Trophoblast cell (in vitro differentiated cells and primary cell): ENCODE measurements around the gene GYPC.
"Not testable (repeated sequence)": the region's sequence is repeated elsewhere in the genome, so short reads cannot be mapped to it uniquely, and the experiment has no call there.

Experiments
- DNase-seq, 2 donors: peaks; one replicate each; pipeline ENCODE4 v3.0.0-alpha.2; 2016
- H2AFZ ChIP-seq: 2 replicates; pipeline ENCODE4 v1.6.1; 2013; ENCODE audit warnings: low read length, moderate library complexity, mild to moderate bottlenecking; ENCODE audit not compliant: insufficient read depth, poor library complexity
- H2AK5ac ChIP-seq: 2 replicates; pipeline ENCODE4 v1.6.1; 2013; ENCODE audit warnings: mild to moderate bottlenecking, low read length
- H2BK120ac ChIP-seq: 2 replicates; pipeline ENCODE4 v1.6.1; 2013; ENCODE audit warnings: low read length, mild to moderate bottlenecking, moderate library complexity; ENCODE audit not compliant: insufficient read depth, poor library complexity
- H2BK12ac ChIP-seq: 2 replicates; pipeline ENCODE4 v1.6.1; 2013; ENCODE audit warnings: mild to moderate bottlenecking, low read length, moderate library complexity
- H2BK5ac ChIP-seq: 2 replicates; pipeline ENCODE4 v1.6.1; 2013; ENCODE audit warnings: low read length, low read depth, moderate library complexity, mild to moderate bottlenecking; ENCODE audit not compliant: poor library complexity
- H3K14ac ChIP-seq: 2 replicates; pipeline ENCODE4 v1.6.1; 2013; ENCODE audit warnings: mild to moderate bottlenecking, low read length
- H3K18ac ChIP-seq: 2 replicates; pipeline ENCODE4 v1.6.1; 2013; ENCODE audit warnings: mild to moderate bottlenecking, low read length
- H3K23ac ChIP-seq: 2 replicates; pipeline ENCODE4 v1.6.1; 2013; ENCODE audit warnings: low read length
- H3K27ac ChIP-seq: 2 replicates; pipeline ENCODE4 v1.5.1; 2013; ENCODE audit warnings: low read depth, mild to moderate bottlenecking, inconsistent platforms, low read length, moderate library complexity
- H3K27me3 ChIP-seq: 2 replicates; pipeline ENCODE4 v1.6.1; 2013; ENCODE audit warnings: inconsistent platforms, mild to moderate bottlenecking, low read length, moderate library complexity; ENCODE audit not compliant: insufficient read depth
- H3K36me3 ChIP-seq, 2 experiments: 1 replicate in 1 of 2; 2 replicates in 1 of 2; pipeline ENCODE4 v1.6.1; 2013; ENCODE audit warnings: low read length in 2 of 2, mild to moderate bottlenecking in 2 of 2, moderate library complexity in 1 of 2; ENCODE audit not compliant: insufficient read depth in 2 of 2, control insufficient read depth in 1 of 2
- H3K4ac ChIP-seq: 2 replicates; pipeline ENCODE4 v1.6.1; 2013; ENCODE audit warnings: low read depth, mild to moderate bottlenecking, low read length, moderate library complexity
- H3K4me1 ChIP-seq, 2 experiments: 1 replicate in 1 of 2; 2 replicates in 1 of 2; pipeline ENCODE4 v1.6.1; 2013; ENCODE audit warnings: low read length in 2 of 2, mild to moderate bottlenecking in 2 of 2, moderate library complexity in 1 of 2; ENCODE audit not compliant: insufficient read depth in 2 of 2, control insufficient read depth in 1 of 2
- H3K4me2 ChIP-seq: 2 replicates; pipeline ENCODE4 v1.6.1; 2013; ENCODE audit warnings: inconsistent platforms, mild to moderate bottlenecking, low read length, moderate library complexity
- H3K4me3 ChIP-seq: 2 replicates; pipeline ENCODE4 v1.5.1; 2013; ENCODE audit warnings: mild to moderate bottlenecking, low read depth, low read length, inconsistent platforms
- H3K79me1 ChIP-seq: one replicate; pipeline ENCODE4 v1.6.1; 2013; ENCODE audit warnings: low read length
- H3K79me2 ChIP-seq: 2 replicates; pipeline ENCODE4 v1.6.1; 2013; ENCODE audit warnings: low read length, mild to moderate bottlenecking; ENCODE audit not compliant: control insufficient read depth, insufficient read depth, poor library complexity
- H3K9ac ChIP-seq: 2 replicates; pipeline ENCODE4 v1.6.1; 2013; ENCODE audit warnings: mild to moderate bottlenecking, low read length
- H3K9me3 ChIP-seq: 2 replicates; pipeline ENCODE4 v1.6.1; 2013; ENCODE audit warnings: low read depth, mild to moderate bottlenecking, control low read depth, inconsistent platforms, low read length; ENCODE audit not compliant: insufficient read depth
- H4K12ac ChIP-seq: 2 replicates; pipeline ENCODE4 v1.6.1; 2013; ENCODE audit warnings: low read depth, mild to moderate bottlenecking, low read length, moderate library complexity
- H4K8ac ChIP-seq: 2 replicates; pipeline ENCODE4 v1.6.1; 2013; ENCODE audit warnings: low read depth, mild to moderate bottlenecking, low read length, moderate library complexity
- H4K91ac ChIP-seq: one replicate; pipeline ENCODE4 v1.6.1; 2013; ENCODE audit warnings: low read depth, mild to moderate bottlenecking, low read length, moderate library complexity
- WGBS: extraction: QIAGEN DNeasy Blood & Tissue Kit; methylation state at CpG from one replicate; pipeline ENCODE4 v1.1.7; 2013; ENCODE audit warnings: missing lambda C conversion rate; ENCODE audit not compliant: insufficient read length, insufficient coverage; ENCODE audit errors: extremely low coverage; 5-methylcytosine and 5-hydroxymethylcytosine counted together

GYPC gene

DNA sequence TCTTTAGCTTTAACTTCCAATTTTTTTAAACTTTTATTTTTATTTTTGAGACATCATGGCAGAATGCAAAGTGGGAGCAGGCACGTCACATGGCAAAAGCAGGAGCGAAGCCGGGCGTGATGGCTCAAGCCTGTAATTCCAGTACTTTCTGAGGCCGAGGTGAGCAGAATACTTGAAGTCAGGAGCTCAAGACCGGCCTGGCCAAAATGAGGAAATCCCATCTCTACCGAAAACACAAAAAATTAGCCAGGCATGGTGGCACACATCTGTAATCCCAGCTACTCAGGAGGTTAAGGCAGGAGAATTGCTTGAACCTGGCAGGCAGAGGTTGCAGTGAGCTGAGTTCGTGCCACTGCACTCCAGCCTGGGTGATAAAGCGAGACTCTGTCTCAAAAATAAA, 14.7 kb upstream of the GYPC start:
- no CpG with 5 or more reads among the region's 9 CpGs for WGBS
- H3K9me3 ChIP-seq, H3K79me2 ChIP-seq: not testable (repeated sequence)

DNA sequence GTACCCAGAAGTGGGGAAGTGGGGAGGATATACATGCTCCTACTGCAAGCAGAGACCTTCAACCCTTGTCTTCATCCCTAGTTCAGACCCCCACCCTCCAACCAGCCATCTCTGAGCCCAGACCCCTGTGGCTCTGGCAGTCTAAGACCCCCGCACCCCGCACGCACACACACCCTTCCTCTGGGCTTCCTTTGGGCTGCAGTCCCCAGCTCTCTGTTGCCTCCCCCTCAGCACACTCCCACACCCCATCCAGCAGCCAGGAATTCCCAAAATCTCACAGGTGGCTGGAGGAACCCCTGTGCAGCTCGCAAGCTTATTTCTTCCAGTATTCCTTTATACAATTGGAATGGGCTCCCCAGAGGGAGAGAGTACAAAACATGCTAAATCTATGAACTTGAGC, 13.9 kb upstream of the GYPC start:
- Histone ChIP-seq H3K9ac (no peak overlapping the region), H2BK5ac (no peak overlapping the region), H3K79me2 (no peaks in the 10 kb centered on the region), H3K36me3 (no peaks in the 10 kb centered on the region), H4K8ac (no peak overlapping the region), H3K27me3 (no peaks in the 10 kb centered on the region), H3K4me3 (no peak overlapping the region), H2AFZ (no peak overlapping the region), H2BK120ac (no peak overlapping the region), H3K18ac (no peak overlapping the region), H3K4me1 (no peaks in the 10 kb centered on the region), H3K4me2 (no peak overlapping the region), H3K79me1 (no peaks in the 10 kb centered on the region), H2AK5ac (no peak overlapping the region), H3K23ac (no peak overlapping the region), H4K12ac (no peak overlapping the region), H3K27ac (no peak overlapping the region), H3K9me3 (no peaks in the 10 kb centered on the region), H2BK12ac (no peak overlapping the region), H3K14ac (no peak overlapping the region), H3K4ac (no peak overlapping the region), H4K91ac (no peak overlapping the region)
- no peak for DNase-seq
- WGBS, result no CpG with 5 or more reads among the region's 4 CpGs

More for the DNA sequence above, 14.7 kb upstream of the GYPC start:
- not testable (repeated sequence) for H2BK120ac ChIP-seq, H2AK5ac ChIP-seq, H3K27ac ChIP-seq, H3K4ac ChIP-seq, H3K4me2 ChIP-seq, H3K79me1 ChIP-seq, H3K18ac ChIP-seq, H3K36me3 ChIP-seq, H2BK12ac ChIP-seq, H3K4me3 ChIP-seq, H2AFZ ChIP-seq, H4K91ac ChIP-seq, H3K9ac ChIP-seq, DNase-seq, H3K23ac ChIP-seq, H4K12ac ChIP-seq, H3K14ac ChIP-seq, H2BK5ac ChIP-seq, H3K27me3 ChIP-seq, H4K8ac ChIP-seq, H3K4me1 ChIP-seq

DNA sequence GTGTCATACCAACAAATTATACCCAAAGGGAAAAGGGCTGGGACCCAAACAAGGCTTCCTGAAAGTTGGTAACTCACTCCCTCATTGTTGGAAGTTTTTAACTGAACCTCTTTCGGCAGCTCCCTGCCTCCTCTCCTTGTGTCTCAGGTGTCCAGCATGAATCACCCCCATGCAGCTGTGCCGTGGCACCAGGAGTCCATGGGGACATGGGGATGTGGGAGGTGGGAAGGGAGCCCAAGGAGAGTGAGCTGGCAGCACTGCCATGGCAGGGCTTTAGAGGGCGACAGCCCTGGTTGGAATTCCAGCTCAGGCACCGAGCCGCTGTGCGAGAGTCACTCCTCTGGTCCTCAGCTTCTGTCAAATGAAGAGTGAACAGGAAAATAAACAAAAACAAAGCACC, 12.5 kb upstream of the GYPC start:
- Histone ChIP-seq H3K27ac (no peak overlapping the region), H2AFZ (no peak overlapping the region), H4K91ac (no peak overlapping the region), H3K27me3 (no peaks in the 10 kb centered on the region), H2AK5ac (no peak overlapping the region), H3K4me1 (no peaks in the 10 kb centered on the region), H4K8ac (no peak overlapping the region), H3K36me3 (no peaks in the 10 kb centered on the region), H3K23ac (no peak overlapping the region), H3K9me3 (no peaks in the 10 kb centered on the region), H3K9ac (peak overlapping the region; percentile 73), H2BK5ac (no peak overlapping the region), H2BK120ac (no peak overlapping the region), H3K18ac (no peak overlapping the region), H3K4me3 (no peak overlapping the region), H3K79me2 (no peaks in the 10 kb centered on the region), H3K14ac (no peak overlapping the region), H3K4me2 (no peak overlapping the region), H3K79me1 (no peaks in the 10 kb centered on the region), H2BK12ac (no peak overlapping the region), H4K12ac (no peak overlapping the region), H3K4ac (no peak overlapping the region)
- DNase-seq, result no peak
- WGBS, result no CpG with 5 or more reads among the region's 6 CpGs

DNA sequence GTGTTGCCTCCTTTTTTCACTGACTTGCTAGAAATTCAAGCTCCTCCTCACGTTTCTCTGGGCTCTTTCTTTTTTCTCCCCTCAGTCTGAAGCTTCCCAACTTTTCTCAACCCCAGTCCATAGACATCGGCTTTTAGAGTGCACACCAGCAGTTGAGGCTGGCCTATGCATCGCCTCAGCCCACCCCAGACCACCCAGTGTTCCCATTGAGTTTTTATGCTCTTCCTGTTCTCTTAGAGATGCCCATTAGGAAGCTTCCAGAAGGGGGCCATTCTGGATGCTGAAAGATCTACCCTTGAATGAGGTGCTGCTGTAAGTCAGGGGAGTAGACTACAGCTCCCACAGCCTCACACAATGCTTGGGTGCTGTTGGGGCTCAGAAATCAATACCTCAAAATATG, 12.0 kb upstream of the GYPC start:
- no peak for DNase-seq
- no peak overlapping the region for H3K18ac ChIP-seq
- no peak overlapping the region for H2AK5ac ChIP-seq
- no peak overlapping the region for H4K8ac ChIP-seq
- no peak overlapping the region for H3K4ac ChIP-seq
- no peak overlapping the region for H4K91ac ChIP-seq
- H3K79me1 ChIP-seq, result no peaks in the 10 kb centered on the region
- no peaks in the 10 kb centered on the region for H3K27me3 ChIP-seq
- WGBS, result no CpG with 5 or more reads among the region's 3 CpGs
- H3K4me1 ChIP-seq, result no peaks in the 10 kb centered on the region
- no peak overlapping the region for H3K27ac ChIP-seq
- no peaks in the 10 kb centered on the region for H3K36me3 ChIP-seq
- no peaks in the 10 kb centered on the region for H3K79me2 ChIP-seq
- H4K12ac ChIP-seq, result no peak overlapping the region
- H3K4me3 ChIP-seq, result no peak overlapping the region
- no peak overlapping the region for H2AFZ ChIP-seq
- H3K14ac ChIP-seq, result no peak overlapping the region
- H3K9ac ChIP-seq, result no peak overlapping the region
- no peak overlapping the region for H2BK12ac ChIP-seq
- H3K4me2 ChIP-seq, result no peak overlapping the region
- H3K9me3 ChIP-seq, result no peaks in the 10 kb centered on the region
- H2BK5ac ChIP-seq, result no peak overlapping the region
- no peak overlapping the region for H2BK120ac ChIP-seq
- no peak overlapping the region for H3K23ac ChIP-seq
